HG02973 (cell line): ENCODE measurements around the gene SETD2.

Source experiments
- ATAC-seq: cut with Tn5 transposase; IDR thresholded peaks from one replicate; pipeline ENCODE4 v1.9.1; 2021; ENCODE audit warnings: moderate library complexity; ENCODE audit not compliant: unreplicated experiment

The SETD2 gene

GRCh38 chr3:46986055-46986730, 177.7 kb downstream of the SETD2 start:
- ATAC-seq = no peak

- no peak for ATAC-seq
These were observed 178.3 kb downstream of the SETD2 start for GRCh38 chr3:46985588-46985987.

GRCh38 chr3:46984591-46985459, 179.1 kb downstream of the SETD2 start:
- no peak for ATAC-seq

GRCh38 chr3:46982546-46982945, 181.4 kb downstream of the SETD2 start:
- no peak for ATAC-seq

GRCh38 chr3:46981932-46982471, 181.9 kb downstream of the SETD2 start:
- no peak for ATAC-seq

GRCh38 chr3:46979958-46980497, 183.9 kb downstream of the SETD2 start:
- peak; percentile 3 for ATAC-seq

GRCh38 chr3:46978985-46979944, 184.6 kb downstream of the SETD2 start, which contains the start of gene NBEAL2:
NBEAL2 (plus strand) TSS chr3:46979666; CDS start chr3:46979862, 196 bp downstream.
- ATAC-seq = peak; percentile 70

- ATAC-seq = no peak
These were observed 185.5 kb downstream of the SETD2 start for GRCh38 chr3:46978381-46978780.

- ATAC-seq = no peak
These were observed 186.1 kb downstream of the SETD2 start for GRCh38 chr3:46977811-46978195.

- ATAC-seq = peak; percentile 57
These were observed 187.4 kb downstream of the SETD2 start, which contains the start of gene CCDC12 for GRCh38 chr3:46976326-46977190. CCDC12 (minus strand) TSS chr3:46976745; CDS start chr3:46976732, 13 bp downstream.

- no peak for ATAC-seq
These were observed 189.3 kb downstream of the SETD2 start for GRCh38 chr3:46974421-46975171.

GRCh38 chr3:46972396-46972795, 191.5 kb downstream of the SETD2 start:
- no peak for ATAC-seq

- ATAC-seq = no peak
These were observed 192.2 kb downstream of the SETD2 start for GRCh38 chr3:46971742-46972141.

- no peak for ATAC-seq
These were observed 192.8 kb downstream of the SETD2 start for GRCh38 chr3:46971151-46971550.

- ATAC-seq = no peak
These were observed 193.4 kb downstream of the SETD2 start for GRCh38 chr3:46970391-46971091.

GRCh38 chr3:46968783-46969428, 195.0 kb downstream of the SETD2 start:
- ATAC-seq = no peak

GRCh38 chr3:46966811-46967210, 197.1 kb downstream of the SETD2 start:
- no peak for ATAC-seq
